Activated effector memory CD4-positive, alpha-beta T cell treated with Interleukin-2 at 50 U/mL for 16 hours (primary cell): ENCODE results near the gene TNNI2.
"Not testable (repeated sequence)": the region's sequence is repeated elsewhere in the genome, so short reads cannot be mapped to it uniquely, and the experiment has no call there.

Experiments
- DNase-seq: peaks from one replicate; pipeline ENCODE4 v3.0.0-alpha.2; 2020

Gene TNNI2

GRCh38 chr11:1876361-1877063, 37.7 kb downstream of the TNNI2 start:
- DNase-seq = no peak

GRCh38 chr11:1877211-1878136, 38.7 kb downstream of the TNNI2 start:
- DNase-seq = no peak

- no peak for DNase-seq
Observed at GRCh38 chr11:1878137-1879031, 39.6 kb downstream of the TNNI2 start.

- no peak for DNase-seq
Observed at GRCh38 chr11:1879342-1879940, 40.7 kb downstream of the TNNI2 start.

- DNase-seq = no peak
Observed at GRCh38 chr11:1879941-1880720, 41.4 kb downstream of the TNNI2 start.

GRCh38 chr11:1880746-1881441, 42.1 kb downstream of the TNNI2 start:
- DNase-seq = no peak

GRCh38 chr11:1881442-1882264, 42.9 kb downstream of the TNNI2 start:
- no peak for DNase-seq

GRCh38 chr11:1882265-1883238, 43.8 kb downstream of the TNNI2 start:
- peak; percentile 67 for DNase-seq

GRCh38 chr11:1883346-1884302, 44.8 kb downstream of the TNNI2 start:
- DNase-seq = no peak

- DNase-seq = no peak
Observed at GRCh38 chr11:1884303-1884700, 45.5 kb downstream of the TNNI2 start.

GRCh38 chr11:1886551-1886950, 47.8 kb downstream of the TNNI2 start:
- DNase-seq = not testable (repeated sequence)

- DNase-seq = no peak
Observed at GRCh38 chr11:1887451-1888346, 48.9 kb downstream of the TNNI2 start.

GRCh38 chr11:1888347-1888753, 49.6 kb downstream of the TNNI2 start:
- DNase-seq = no peak

- no peak for DNase-seq
Observed at GRCh38 chr11:1888811-1889210, 50.0 kb downstream of the TNNI2 start.

GRCh38 chr11:1889224-1889930, 50.6 kb downstream of the TNNI2 start:
- DNase-seq = peak; percentile 80
